ENCODE results near the gene ALG13. TPM values are rescaled to one million over a fixed set of nuclear protein-coding genes. Genes with fewer than 3 reads are reported as not detected.

ALG13 gene
- total RNA-seq, 2 experiments from 2014 or later, result 82.2 to 86.2 TPM

GRCh38 chrX:111661241-111661640 is 19.7 kb upstream of the ALG13 start:
- CTCF ChIA-PET, result no interaction called here
- Histone ChIP-seq H3K27ac (ENCODE audit: low read depth in 1 of 2, low read length in 2 of 2) (no peak overlapping the region), H3K4me3 (ENCODE audit: low read length) (no peak overlapping the region), H3K36me3 (ENCODE audit: insufficient read depth, low read length) (no peaks in the 10 kb centered on the region), H3K27me3 (ENCODE audit: control insufficient read depth in 1 of 2, insufficient read depth in 2 of 2, low read length in 2 of 2) (no peaks in the 10 kb centered on the region), H3K4me1 (ENCODE audit: insufficient read depth, low read length) (no peaks in the 10 kb centered on the region), H3K9me3 (ENCODE audit: control insufficient read depth in 1 of 2, insufficient read depth in 1 of 2, low read length in 2 of 2) (no peaks in the 10 kb centered on the region)
- no peaks in the 10 kb centered on the region for H3K4me1 Mint-ChIP-seq (ENCODE audit: low read depth)
- no peaks in the 10 kb centered on the region for H3K9me3 Mint-ChIP-seq
- TF ChIP-seq CTCF (IDR thresholded peaks at IDR 0.05), result no peak
- POLR2A ChIA-PET, result no interaction called here
- DNase-seq, result no peak
- no peaks in the 10 kb centered on the region for H3K36me3 Mint-ChIP-seq (ENCODE audit: low read depth)
- no peak overlapping the region for H3K4me3 Mint-ChIP-seq
- ATAC-seq (ENCODE audit: poor library complexity), result no peak
- peaks cover 3% of the 10 kb centered on the region for H3K27me3 Mint-ChIP-seq
- no peak overlapping the region for H3K27ac Mint-ChIP-seq
- intact Hi-C loops (cut with DNase I, micrococcal nuclease), result no loop called here

GRCh38 chrX:111662292-111662691 is 18.7 kb upstream of the ALG13 start:
- Mint-ChIP-seq H3K9me3 (no peaks in the 10 kb centered on the region), H3K27ac (no peak overlapping the region), H3K27me3 (no peaks in the 10 kb centered on the region), H3K36me3 (ENCODE audit: low read depth) (no peaks in the 10 kb centered on the region), H3K4me1 (ENCODE audit: low read depth) (no peaks in the 10 kb centered on the region), H3K4me3 (no peak overlapping the region)
- H3K9me3 ChIP-seq (ENCODE audit: control insufficient read depth in 1 of 2, insufficient read depth in 1 of 2, low read length in 2 of 2), result no peaks in the 10 kb centered on the region
- no peaks in the 10 kb centered on the region for H3K36me3 ChIP-seq (ENCODE audit: insufficient read depth, low read length)
- ChIA-PET POLR2A (no interaction called here), CTCF (no interaction called here)
- no peak overlapping the region for H3K27ac ChIP-seq (ENCODE audit: low read depth in 1 of 2, low read length in 2 of 2)
- DNase-seq (no peak), ATAC-seq (ENCODE audit: poor library complexity) (no peak)
- no peak overlapping the region for H3K4me3 ChIP-seq (ENCODE audit: low read length)
- no peak for TF ChIP-seq CTCF (IDR thresholded peaks at IDR 0.05)
- no peaks in the 10 kb centered on the region for H3K4me1 ChIP-seq (ENCODE audit: insufficient read depth, low read length)
- no peaks in the 10 kb centered on the region for H3K27me3 ChIP-seq (ENCODE audit: control insufficient read depth in 1 of 2, insufficient read depth in 2 of 2, low read length in 2 of 2)
- intact Hi-C loops (cut with DNase I, micrococcal nuclease), result no loop called here

GRCh38 chrX:111671668-111672067 is 9.3 kb upstream of the ALG13 start:
- no peak for TF ChIP-seq CTCF (IDR thresholded peaks at IDR 0.05)
- ATAC-seq (ENCODE audit: poor library complexity) (no peak), DNase-seq (no peak)
- no peak overlapping the region for H3K4me3 ChIP-seq (ENCODE audit: low read length)
- H3K27me3 Mint-ChIP-seq, result no peaks in the 10 kb centered on the region
- ChIA-PET CTCF (no interaction called here), POLR2A (no interaction called here)
- no peaks in the 10 kb centered on the region for H3K36me3 Mint-ChIP-seq (ENCODE audit: low read depth)
- no peaks in the 10 kb centered on the region for H3K9me3 Mint-ChIP-seq
- no peaks in the 10 kb centered on the region for H3K4me1 Mint-ChIP-seq (ENCODE audit: low read depth)
- H3K36me3 ChIP-seq (ENCODE audit: insufficient read depth, low read length), result no peaks in the 10 kb centered on the region
- no peaks in the 10 kb centered on the region for H3K9me3 ChIP-seq (ENCODE audit: control insufficient read depth in 1 of 2, insufficient read depth in 1 of 2, low read length in 2 of 2)
- no peak overlapping the region for H3K27ac ChIP-seq (ENCODE audit: low read depth in 1 of 2, low read length in 2 of 2)
- no peak overlapping the region for H3K4me3 Mint-ChIP-seq
- intact Hi-C loops (cut with DNase I, micrococcal nuclease), result no loop called here
- H3K27me3 ChIP-seq (ENCODE audit: control insufficient read depth in 1 of 2, insufficient read depth in 2 of 2, low read length in 2 of 2), result no peaks in the 10 kb centered on the region
- no peaks in the 10 kb centered on the region for H3K4me1 ChIP-seq (ENCODE audit: insufficient read depth, low read length)
- no peak overlapping the region for H3K27ac Mint-ChIP-seq
